ENCODE data around the gene TYRP1.

DNA sequence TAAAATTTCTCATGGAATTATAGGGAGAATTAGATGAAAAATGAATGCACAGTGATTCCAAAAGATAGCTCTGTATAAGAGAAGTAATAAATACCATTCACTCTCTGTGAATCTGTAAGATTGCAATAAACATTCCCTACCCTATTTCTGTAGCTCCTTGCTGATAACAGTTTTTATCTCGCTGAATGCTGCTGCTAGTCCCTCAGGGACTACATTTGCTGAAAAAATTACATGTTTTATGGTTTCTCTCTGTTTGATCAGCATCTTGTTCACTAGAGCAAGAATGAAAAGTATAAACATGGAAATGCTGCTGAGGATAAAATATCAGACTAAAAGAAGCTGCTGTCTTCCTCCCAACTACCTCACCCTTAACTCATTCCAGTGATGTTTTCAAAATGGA is 44.3 kb upstream of the TYRP1 start:
- TF ChIP-seq CTCF (IDR thresholded peaks at IDR 0.05) (no peak), POLR2A (IDR thresholded peaks at IDR 0.05) (no peak)
